ENCODE data around the gene PCBP3. TPM values are rescaled to one million over a fixed set of nuclear protein-coding genes. Genes with fewer than 3 reads are reported as not detected.

The PCBP3 gene
- polyA plus RNA-seq = 0.46 and 1.7 TPM in 2 replicates
- 2.3 and 4.6 TPM in 2 replicates for polyA minus RNA-seq

GRCh38 chr21:45643021-45643980 lies at the start of gene PCBP3:
PCBP3 (plus strand) TSS chr21:45643725; CDS start chr21:45850086, 206,361 bp downstream.
- H2AFZ ChIP-seq (ENCODE audit: low read depth, low read length) = no peak within 1 kb of the TSS
- H3K27me3 ChIP-seq (ENCODE audit: insufficient read depth, low read depth, low read length) = peaks cover 37% of the 10 kb centered on the region
- H3K36me3 ChIP-seq (ENCODE audit: insufficient read depth, low read length) = no peaks in the 10 kb centered on the region
- no peaks in the 10 kb centered on the region for H3F3A ChIP-seq (ENCODE audit: insufficient read depth, low read length, poor library complexity, severe bottlenecking)
- no peaks in the 10 kb centered on the region for H4K20me1 ChIP-seq (ENCODE audit: insufficient read depth)
- H3K9ac ChIP-seq (ENCODE audit: low read length) = peak within 1 kb of the TSS; percentile 16
- peak within 1 kb of the TSS; percentile 60 for H3K4me3 ChIP-seq (ENCODE audit: low read length)
- TF ChIP-seq TAF1 (IDR thresholded peaks at IDR 0.05; ENCODE audit: low read depth) (no peak), POLR2AphosphoS5 (IDR thresholded peaks at IDR 0.05) (no peak), RAD21 (conservative IDR thresholded peaks at IDR 0.05) (no peak), MXI1 (conservative IDR thresholded peaks at IDR 0.05; ENCODE audit: poor library complexity, severe bottlenecking) (no peak), EP300 (conservative IDR thresholded peaks at IDR 0.05; ENCODE audit: poor library complexity, severe bottlenecking) (no peak), CTCF (IDR thresholded peaks at IDR 0.05; ENCODE audit: poor library complexity, severe bottlenecking) (no peak), SMC3 (conservative IDR thresholded peaks at IDR 0.05; ENCODE audit: poor library complexity) (no peak), EZH2 (IDR thresholded peaks at IDR 0.05; ENCODE audit: borderline replicate concordance, insufficient read depth, low read length, poor library complexity, severe bottlenecking) (no peak)
- TF ChIP-seq, protein P1, sequence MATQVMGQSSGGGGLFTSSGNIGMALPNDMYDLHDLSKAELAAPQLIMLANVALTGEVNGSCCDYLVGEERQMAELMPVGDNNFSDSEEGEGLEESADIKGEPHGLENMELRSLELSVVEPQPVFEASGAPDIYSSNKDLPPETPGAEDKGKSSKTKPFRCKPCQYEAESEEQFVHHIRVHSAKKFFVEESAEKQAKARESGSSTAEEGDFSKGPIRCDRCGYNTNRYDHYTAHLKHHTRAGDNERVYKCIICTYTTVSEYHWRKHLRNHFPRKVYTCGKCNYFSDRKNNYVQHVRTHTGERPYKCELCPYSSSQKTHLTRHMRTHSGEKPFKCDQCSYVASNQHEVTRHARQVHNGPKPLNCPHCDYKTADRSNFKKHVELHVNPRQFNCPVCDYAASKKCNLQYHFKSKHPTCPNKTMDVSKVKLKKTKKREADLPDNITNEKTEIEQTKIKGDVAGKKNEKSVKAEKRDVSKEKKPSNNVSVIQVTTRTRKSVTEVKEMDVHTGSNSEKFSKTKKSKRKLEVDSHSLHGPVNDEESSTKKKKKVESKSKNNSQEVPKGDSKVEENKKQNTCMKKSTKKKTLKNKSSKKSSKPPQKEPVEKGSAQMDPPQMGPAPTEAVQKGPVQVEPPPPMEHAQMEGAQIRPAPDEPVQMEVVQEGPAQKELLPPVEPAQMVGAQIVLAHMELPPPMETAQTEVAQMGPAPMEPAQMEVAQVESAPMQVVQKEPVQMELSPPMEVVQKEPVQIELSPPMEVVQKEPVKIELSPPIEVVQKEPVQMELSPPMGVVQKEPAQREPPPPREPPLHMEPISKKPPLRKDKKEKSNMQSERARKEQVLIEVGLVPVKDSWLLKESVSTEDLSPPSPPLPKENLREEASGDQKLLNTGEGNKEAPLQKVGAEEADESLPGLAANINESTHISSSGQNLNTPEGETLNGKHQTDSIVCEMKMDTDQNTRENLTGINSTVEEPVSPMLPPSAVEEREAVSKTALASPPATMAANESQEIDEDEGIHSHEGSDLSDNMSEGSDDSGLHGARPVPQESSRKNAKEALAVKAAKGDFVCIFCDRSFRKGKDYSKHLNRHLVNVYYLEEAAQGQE (IDR thresholded peaks at IDR 0.05; ENCODE audit: borderline replicate concordance) = no peak
- H3K79me2 ChIP-seq (replicated peaks; ENCODE audit: insufficient read depth, low read length) = no peaks in the 10 kb centered on the region
- no peak within 1 kb of the TSS for H3K4me2 ChIP-seq (ENCODE audit: low read length)
- H3K9me3 ChIP-seq (ENCODE audit: low read length) = no peaks in the 10 kb centered on the region
- no peaks in the 10 kb centered on the region for H3K9me2 ChIP-seq (ENCODE audit: insufficient read depth, low read length)
- H3K27ac ChIP-seq (ENCODE audit: low read length) = no peak within 1 kb of the TSS

GRCh38 chr21:45594721-45595489 lies 48.6 kb upstream of the PCBP3 start:
- Histone ChIP-seq H3K27me3 (ENCODE audit: insufficient read depth, low read depth, low read length) (peaks cover 14% of the 10 kb centered on the region), H3K36me3 (ENCODE audit: insufficient read depth, low read length) (no peaks in the 10 kb centered on the region), H3K4me2 (ENCODE audit: low read length) (no peak overlapping the region), H3K9me3 (ENCODE audit: low read length) (no peaks in the 10 kb centered on the region), H3K4me3 (ENCODE audit: low read length) (no peak overlapping the region), H3K9me2 (ENCODE audit: insufficient read depth, low read length) (no peaks in the 10 kb centered on the region), H3K27ac (ENCODE audit: low read length) (no peak overlapping the region), H3K79me2 (replicated peaks; ENCODE audit: insufficient read depth, low read length) (no peaks in the 10 kb centered on the region), H3K9ac (ENCODE audit: low read length) (no peak overlapping the region), H2AFZ (ENCODE audit: low read depth, low read length) (no peak overlapping the region), H4K20me1 (ENCODE audit: insufficient read depth) (no peaks in the 10 kb centered on the region), H3F3A (ENCODE audit: insufficient read depth, low read length, poor library complexity, severe bottlenecking) (no peaks in the 10 kb centered on the region)
- no peak for TF ChIP-seq EP300 (conservative IDR thresholded peaks at IDR 0.05; ENCODE audit: poor library complexity, severe bottlenecking)
- TF ChIP-seq, protein P1 (IDR thresholded peaks at IDR 0.05; ENCODE audit: borderline replicate concordance) = no peak
- TF ChIP-seq EZH2 (IDR thresholded peaks at IDR 0.05; ENCODE audit: borderline replicate concordance, insufficient read depth, low read length, poor library complexity, severe bottlenecking) = no peak
- TF ChIP-seq MXI1 (conservative IDR thresholded peaks at IDR 0.05; ENCODE audit: poor library complexity, severe bottlenecking) = no peak
- no peak for TF ChIP-seq POLR2AphosphoS5 (IDR thresholded peaks at IDR 0.05)
- no peak for TF ChIP-seq CTCF (IDR thresholded peaks at IDR 0.05; ENCODE audit: poor library complexity, severe bottlenecking)
- TF ChIP-seq SMC3 (conservative IDR thresholded peaks at IDR 0.05; ENCODE audit: poor library complexity) = no peak
- TF ChIP-seq TAF1 (IDR thresholded peaks at IDR 0.05; ENCODE audit: low read depth) = no peak
- TF ChIP-seq RAD21 (conservative IDR thresholded peaks at IDR 0.05) = no peak

Measured in neural cell (in vitro differentiated cells).